ENCODE measurements around the gene ABHD2. TPM values are rescaled to one million over a fixed set of nuclear protein-coding genes. Genes with fewer than 3 reads are reported as not detected.

Gene ABHD2
- total and polyA plus RNA-seq, 2 experiments from 2014 or later, result 5.2 to 15.2 TPM

DNA sequence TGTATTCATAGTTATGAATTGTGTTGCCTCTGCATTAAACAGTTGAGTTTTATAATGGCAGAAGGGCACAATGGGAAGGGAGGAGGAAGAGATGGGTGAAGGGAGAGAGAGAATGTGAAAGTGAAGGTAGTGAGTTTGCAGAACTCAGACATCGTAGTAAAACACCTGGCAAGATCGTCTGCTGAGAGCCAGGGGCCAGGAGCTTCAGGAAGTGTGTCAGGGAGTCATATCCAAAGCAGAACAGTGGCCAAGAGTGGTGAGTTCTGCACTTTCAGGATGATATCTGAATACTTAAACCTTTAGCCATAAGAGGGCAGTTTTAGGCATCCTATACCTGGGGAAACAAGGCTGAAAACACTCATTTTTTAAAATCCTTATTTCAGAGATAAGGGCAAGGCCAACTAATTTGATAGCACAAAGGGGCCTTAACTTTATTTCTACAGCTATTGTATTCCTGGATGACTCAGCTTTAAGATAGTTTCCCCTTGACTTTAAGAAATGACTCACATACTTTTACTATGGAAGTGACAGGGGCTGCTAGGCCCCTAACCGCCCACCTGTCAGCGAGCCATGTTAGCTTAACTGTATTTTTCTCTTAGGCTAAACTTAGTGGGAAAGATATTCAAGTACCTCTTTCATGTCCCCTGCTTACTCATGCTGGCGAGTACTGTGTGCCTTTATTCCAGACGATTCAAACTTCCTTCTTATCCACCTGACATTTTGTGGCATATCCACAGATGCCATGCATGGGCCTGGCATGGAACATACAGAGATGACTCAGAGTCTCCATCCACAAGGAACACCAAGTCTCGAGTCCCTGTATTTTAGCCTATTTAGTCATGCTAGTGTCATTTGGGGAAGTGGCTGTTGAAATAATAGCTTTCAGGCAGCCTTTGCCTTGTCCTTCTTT is 79.3 kb downstream of the ABHD2 start:
- Mint-ChIP-seq H3K27ac (peak overlapping the region; percentile 79; the same call in 1 of the 2 replicates), H3K4me3 (no peak overlapping the region), H3K4me1 (peaks cover 26% of the 10 kb centered on the region), H3K36me3 (ENCODE audit: low read depth) (no peaks in the 10 kb centered on the region), H3K27me3 (ENCODE audit: insufficient read depth, low read depth, poor library complexity) (no peaks in the 10 kb centered on the region), H3K9me3 (no peaks in the 10 kb centered on the region)
- Histone ChIP-seq H3K27me3 (ENCODE audit: insufficient read depth) (no peaks in the 10 kb centered on the region), H3K27ac (ENCODE audit: low read depth) (no peak overlapping the region), H3K36me3 (ENCODE audit: insufficient read depth) (no peaks in the 10 kb centered on the region), H3K4me1 (ENCODE audit: insufficient read depth) (peaks cover 14% of the 10 kb centered on the region), H3F3A (replicated peaks; ENCODE audit: low read depth) (no peaks in the 10 kb centered on the region), H3K79me2 (replicated peaks; ENCODE audit: insufficient read depth) (no peaks in the 10 kb centered on the region), H2AFZ (no peak overlapping the region), H3K9me2 (ENCODE audit: insufficient read depth) (no peaks in the 10 kb centered on the region), H3K4me2 (no peak overlapping the region), H4K20me1 (replicated peaks; ENCODE audit: insufficient read depth) (no peaks in the 10 kb centered on the region), H3K4me3 (no peak overlapping the region)
- no peak for DNase-seq (ENCODE audit: low spot score)
- TF ChIP-seq EZH2phosphoT487 (IDR thresholded peaks at IDR 0.05; ENCODE audit: unreplicated experiment) (no peak), EZH2 (IDR thresholded peaks at IDR 0.05; ENCODE audit: low read depth, unreplicated experiment) (no peak), ZNF331 (CRISPR knock-in tag; IDR thresholded peaks at IDR 0.05; ENCODE audit: low read depth) (no peak), POLR2AphosphoS5 (IDR thresholded peaks at IDR 0.05; ENCODE audit: low read depth) (no peak)
- TF ChIP-seq, protein P1, sequence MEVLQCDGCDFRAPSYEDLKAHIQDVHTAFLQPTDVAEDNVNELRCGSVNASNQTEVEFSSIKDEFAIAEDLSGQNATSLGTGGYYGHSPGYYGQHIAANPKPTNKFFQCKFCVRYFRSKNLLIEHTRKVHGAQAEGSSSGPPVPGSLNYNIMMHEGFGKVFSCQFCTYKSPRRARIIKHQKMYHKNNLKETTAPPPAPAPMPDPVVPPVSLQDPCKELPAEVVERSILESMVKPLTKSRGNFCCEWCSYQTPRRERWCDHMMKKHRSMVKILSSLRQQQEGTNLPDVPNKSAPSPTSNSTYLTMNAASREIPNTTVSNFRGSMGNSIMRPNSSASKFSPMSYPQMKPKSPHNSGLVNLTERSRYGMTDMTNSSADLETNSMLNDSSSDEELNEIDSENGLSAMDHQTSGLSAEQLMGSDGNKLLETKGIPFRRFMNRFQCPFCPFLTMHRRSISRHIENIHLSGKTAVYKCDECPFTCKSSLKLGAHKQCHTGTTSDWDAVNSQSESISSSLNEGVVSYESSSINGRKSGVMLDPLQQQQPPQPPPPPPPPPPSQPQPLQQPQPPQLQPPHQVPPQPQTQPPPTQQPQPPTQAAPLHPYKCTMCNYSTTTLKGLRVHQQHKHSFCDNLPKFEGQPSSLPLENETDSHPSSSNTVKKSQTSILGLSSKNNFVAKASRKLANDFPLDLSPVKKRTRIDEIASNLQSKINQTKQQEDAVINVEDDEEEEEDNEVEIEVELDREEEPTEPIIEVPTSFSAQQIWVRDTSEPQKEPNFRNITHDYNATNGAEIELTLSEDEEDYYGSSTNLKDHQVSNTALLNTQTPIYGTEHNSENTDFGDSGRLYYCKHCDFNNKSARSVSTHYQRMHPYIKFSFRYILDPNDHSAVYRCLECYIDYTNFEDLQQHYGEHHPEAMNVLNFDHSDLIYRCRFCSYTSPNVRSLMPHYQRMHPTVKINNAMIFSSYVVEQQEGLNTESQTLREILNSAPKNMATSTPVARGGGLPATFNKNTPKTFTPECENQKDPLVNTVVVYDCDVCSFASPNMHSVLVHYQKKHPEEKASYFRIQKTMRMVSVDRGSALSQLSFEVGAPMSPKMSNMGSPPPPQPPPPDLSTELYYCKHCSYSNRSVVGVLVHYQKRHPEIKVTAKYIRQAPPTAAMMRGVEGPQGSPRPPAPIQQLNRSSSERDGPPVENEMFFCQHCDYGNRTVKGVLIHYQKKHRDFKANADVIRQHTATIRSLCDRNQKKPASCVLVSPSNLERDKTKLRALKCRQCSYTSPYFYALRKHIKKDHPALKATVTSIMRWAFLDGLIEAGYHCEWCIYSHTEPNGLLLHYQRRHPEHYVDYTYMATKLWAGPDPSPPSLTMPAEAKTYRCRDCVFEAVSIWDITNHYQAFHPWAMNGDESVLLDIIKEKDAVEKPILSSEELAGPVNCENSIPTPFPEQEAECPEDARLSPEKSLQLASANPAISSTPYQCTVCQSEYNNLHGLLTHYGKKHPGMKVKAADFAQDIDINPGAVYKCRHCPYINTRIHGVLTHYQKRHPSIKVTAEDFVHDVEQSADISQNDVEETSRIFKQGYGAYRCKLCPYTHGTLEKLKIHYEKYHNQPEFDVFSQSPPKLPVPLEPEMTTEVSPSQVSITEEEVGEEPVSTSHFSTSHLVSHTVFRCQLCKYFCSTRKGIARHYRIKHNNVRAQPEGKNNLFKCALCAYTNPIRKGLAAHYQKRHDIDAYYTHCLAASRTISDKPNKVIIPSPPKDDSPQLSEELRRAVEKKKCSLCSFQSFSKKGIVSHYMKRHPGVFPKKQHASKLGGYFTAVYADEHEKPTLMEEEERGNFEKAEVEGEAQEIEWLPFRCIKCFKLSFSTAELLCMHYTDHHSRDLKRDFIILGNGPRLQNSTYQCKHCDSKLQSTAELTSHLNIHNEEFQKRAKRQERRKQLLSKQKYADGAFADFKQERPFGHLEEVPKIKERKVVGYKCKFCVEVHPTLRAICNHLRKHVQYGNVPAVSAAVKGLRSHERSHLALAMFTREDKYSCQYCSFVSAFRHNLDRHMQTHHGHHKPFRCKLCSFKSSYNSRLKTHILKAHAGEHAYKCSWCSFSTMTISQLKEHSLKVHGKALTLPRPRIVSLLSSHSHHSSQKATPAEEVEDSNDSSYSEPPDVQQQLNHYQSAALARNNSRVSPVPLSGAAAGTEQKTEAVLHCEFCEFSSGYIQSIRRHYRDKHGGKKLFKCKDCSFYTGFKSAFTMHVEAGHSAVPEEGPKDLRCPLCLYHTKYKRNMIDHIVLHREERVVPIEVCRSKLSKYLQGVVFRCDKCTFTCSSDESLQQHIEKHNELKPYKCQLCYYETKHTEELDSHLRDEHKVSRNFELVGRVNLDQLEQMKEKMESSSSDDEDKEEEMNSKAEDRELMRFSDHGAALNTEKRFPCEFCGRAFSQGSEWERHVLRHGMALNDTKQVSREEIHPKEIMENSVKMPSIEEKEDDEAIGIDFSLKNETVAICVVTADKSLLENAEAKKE (CRISPR knock-in tag; IDR thresholded peaks at IDR 0.05), result no peak
- TF ChIP-seq, protein P2, sequence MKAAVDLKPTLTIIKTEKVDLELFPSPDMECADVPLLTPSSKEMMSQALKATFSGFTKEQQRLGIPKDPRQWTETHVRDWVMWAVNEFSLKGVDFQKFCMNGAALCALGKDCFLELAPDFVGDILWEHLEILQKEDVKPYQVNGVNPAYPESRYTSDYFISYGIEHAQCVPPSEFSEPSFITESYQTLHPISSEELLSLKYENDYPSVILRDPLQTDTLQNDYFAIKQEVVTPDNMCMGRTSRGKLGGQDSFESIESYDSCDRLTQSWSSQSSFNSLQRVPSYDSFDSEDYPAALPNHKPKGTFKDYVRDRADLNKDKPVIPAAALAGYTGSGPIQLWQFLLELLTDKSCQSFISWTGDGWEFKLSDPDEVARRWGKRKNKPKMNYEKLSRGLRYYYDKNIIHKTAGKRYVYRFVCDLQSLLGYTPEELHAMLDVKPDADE (IDR thresholded peaks at IDR 0.05), result no peak
- ATAC-seq, result no peak

Data from GM23338 (cell line).